Limb (tissue), 2 donors: ENCODE measurements around the gene CDHR5.

Experiments
- DNase-seq, 2 donors: peaks; one replicate each; pipeline ENCODE4 v3.0.0-alpha.2; 2016; ENCODE audit errors: extremely low spot score in 2 of 2

CDHR5 gene

GRCh38 chr11:643849-644738, 19.3 kb upstream of the CDHR5 start:
- no peak for DNase-seq

GRCh38 chr11:643366-643765, 18.6 kb upstream of the CDHR5 start:
- no peak for DNase-seq

GRCh38 chr11:641806-642370, 17.1 kb upstream of the CDHR5 start:
- DNase-seq, result no peak

- DNase-seq, result no peak
Observed at GRCh38 chr11:640021-640706, 15.4 kb upstream of the CDHR5 start.

- DNase-seq, result no peak
Observed at GRCh38 chr11:639332-639955, 14.7 kb upstream of the CDHR5 start.

- DNase-seq, result no peak
Observed at GRCh38 chr11:638631-639331, 14.0 kb upstream of the CDHR5 start.

- DNase-seq, result no peak
Observed at GRCh38 chr11:637593-638521, 13.1 kb upstream of the CDHR5 start.

- no peak for DNase-seq
Observed at GRCh38 chr11:637333-637592, 12.5 kb upstream of the CDHR5 start.

- DNase-seq, result no peak
Observed at GRCh38 chr11:636511-637332, 12.0 kb upstream of the CDHR5 start, which contains the start of gene DRD4. Gene DRD4 (plus strand): TSS chr11:637269. CDS start chr11:637305, 36 bp downstream.

- DNase-seq, result no peak
Observed at GRCh38 chr11:635945-636510, 11.3 kb upstream of the CDHR5 start.

GRCh38 chr11:630871-631270, 6.1 kb upstream of the CDHR5 start:
- no peak for DNase-seq

GRCh38 chr11:629237-629583, 4.5 kb upstream of the CDHR5 start:
- DNase-seq, result peak in 1 of 2 donors; percentile 26

- DNase-seq, result peak in 1 of 2 donors; percentile 29
Observed at GRCh38 chr11:628056-628455, 3.3 kb upstream of the CDHR5 start.

- peak in 1 of 2 donors; percentile 35 for DNase-seq
Observed at GRCh38 chr11:627308-627576, 2.5 kb upstream of the CDHR5 start.

GRCh38 chr11:626475-627307, 1.9 kb upstream of the CDHR5 start, which contains the start of gene SCT:
Gene SCT (minus strand): TSS chr11:627181. CDS start chr11:627143, 38 bp downstream.
- peak in 1 of 2 donors; percentile 49 for DNase-seq

- no peak for DNase-seq
Observed at GRCh38 chr11:625636-626268, 997 bp upstream of the CDHR5 start.

- peak in 1 of 2 donors; percentile 43 for DNase-seq
Observed at GRCh38 chr11:623999-624704, 603 bp downstream of the CDHR5 start.
